Brain pericyte (primary cell): ENCODE data around the gene INTS3.

Source experiments
- DNase-seq: peaks from one replicate; pipeline ENCODE4 v3.0.0-alpha.2; 2012; ENCODE audit warnings: low read depth, low spot score

The INTS3 gene

GRCh38 chr1:153727463-153728304, at the start of gene INTS3:
TSS of gene INTS3 (plus strand) at chr1:153728050. CDS start at chr1:153728635, 585 bp downstream.
- DNase-seq, result peak; percentile 99

- no peak for DNase-seq
Measured at GRCh38 chr1:153678519-153679336, 49.1 kb upstream of the INTS3 start, which contains the start of gene NPR1. TSS of gene NPR1 (plus strand) at chr1:153678688. CDS start at chr1:153679109, 421 bp downstream.

GRCh38 chr1:153679337-153680119, 48.3 kb upstream of the INTS3 start:
- DNase-seq, result no peak

GRCh38 chr1:153680120-153680403, 47.8 kb upstream of the INTS3 start:
- no peak for DNase-seq

GRCh38 chr1:153682730-153683129, 45.1 kb upstream of the INTS3 start:
- no peak for DNase-seq

GRCh38 chr1:153683854-153684253, 44.0 kb upstream of the INTS3 start:
- no peak for DNase-seq

- no peak for DNase-seq
Measured at GRCh38 chr1:153684892-153685291, 43.0 kb upstream of the INTS3 start.

- no peak for DNase-seq
Measured at GRCh38 chr1:153685544-153686340, 42.1 kb upstream of the INTS3 start.

GRCh38 chr1:153687346-153688125, 40.3 kb upstream of the INTS3 start:
- no peak for DNase-seq

GRCh38 chr1:153688276-153688675, 39.6 kb upstream of the INTS3 start:
- DNase-seq, result no peak

GRCh38 chr1:153688736-153689328, 39.0 kb upstream of the INTS3 start:
- no peak for DNase-seq

- no peak for DNase-seq
Measured at GRCh38 chr1:153693466-153693865, 34.4 kb upstream of the INTS3 start.

GRCh38 chr1:153696741-153697140, 31.1 kb upstream of the INTS3 start:
- no peak for DNase-seq

GRCh38 chr1:153697191-153698019, 30.4 kb upstream of the INTS3 start:
- DNase-seq, result no peak

GRCh38 chr1:153698020-153698922, 29.6 kb upstream of the INTS3 start:
- no peak for DNase-seq

- no peak for DNase-seq
Measured at GRCh38 chr1:153698923-153699714, 28.7 kb upstream of the INTS3 start.

GRCh38 chr1:153699768-153700167, 28.1 kb upstream of the INTS3 start:
- DNase-seq, result no peak
